ENCODE data around the gene CAMKK2. TPM values are rescaled to one million over a fixed set of nuclear protein-coding genes. Genes with fewer than 3 reads are reported as not detected.
"Not testable (repeated sequence)": the region's sequence is repeated elsewhere in the genome, so short reads cannot be mapped to it uniquely, and the experiment has no call there.

CAMKK2 gene
- polyA plus RNA-seq, 12 donors, result 18.1 to 34.1 (median 22.6) TPM; not detected in 1

DNA sequence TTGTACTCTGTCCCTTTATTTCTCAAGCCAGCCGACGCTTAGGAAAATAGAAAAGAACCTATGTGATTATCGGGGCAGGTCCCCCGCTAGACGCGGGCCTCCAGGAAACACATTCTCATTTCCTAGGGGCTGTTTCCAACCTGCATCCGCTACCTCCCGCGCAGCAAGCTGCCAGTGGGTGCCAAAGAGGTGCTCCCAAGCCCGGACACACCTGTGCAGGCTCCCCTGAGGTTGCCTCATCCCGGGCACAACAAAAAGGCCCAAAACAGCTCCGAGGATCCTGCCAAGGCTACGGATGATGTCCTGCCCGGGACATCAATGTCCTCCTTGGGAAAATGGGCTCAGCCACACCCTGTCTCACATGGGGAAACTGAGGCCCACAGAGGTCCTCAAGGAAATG is 15.4 kb downstream of the CAMKK2 start:
- DNase-seq, result not testable (repeated sequence)

DNA sequence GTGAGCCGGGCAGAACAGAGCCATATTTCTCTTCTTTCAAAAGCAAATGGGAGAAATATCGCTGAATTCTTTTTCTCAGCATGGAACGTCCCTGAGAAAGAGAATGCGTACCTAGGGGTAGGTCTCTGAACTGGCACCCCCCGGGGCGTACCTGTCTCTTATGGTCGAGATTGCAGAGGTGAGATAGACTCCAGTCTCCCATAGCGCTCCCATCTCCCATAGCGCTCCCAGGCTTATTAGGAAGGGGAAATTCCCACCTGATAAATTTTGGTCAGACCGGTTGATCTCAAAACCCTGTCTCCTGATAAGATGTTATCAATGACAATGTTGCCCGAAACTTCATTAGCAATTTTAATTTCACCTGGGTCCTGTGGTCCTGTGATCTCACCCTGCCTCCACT is 16.0 kb downstream of the CAMKK2 start:
- DNase-seq, result not testable (repeated sequence)

DNA sequence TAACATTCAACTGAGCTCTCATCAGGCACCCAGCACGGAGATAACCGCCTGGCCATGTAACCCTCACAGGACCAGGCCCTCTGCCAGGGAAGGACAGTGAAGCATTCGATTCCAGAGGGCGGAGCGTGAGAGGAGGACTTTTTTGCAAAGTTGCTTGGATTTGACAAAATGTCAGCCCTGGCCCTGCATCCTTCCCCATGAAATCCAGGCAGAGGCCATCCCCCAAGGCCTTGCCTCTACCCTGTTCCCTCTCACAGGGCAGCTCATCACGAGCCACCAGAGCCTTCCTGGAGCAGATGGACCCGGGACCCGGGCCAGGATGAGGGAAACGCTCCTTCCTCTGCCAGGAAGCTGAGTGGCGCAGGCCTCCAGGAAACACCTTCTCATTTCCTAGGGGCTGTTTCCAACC is 17.0 kb downstream of the CAMKK2 start:
- DNase-seq, result no peak

DNA sequence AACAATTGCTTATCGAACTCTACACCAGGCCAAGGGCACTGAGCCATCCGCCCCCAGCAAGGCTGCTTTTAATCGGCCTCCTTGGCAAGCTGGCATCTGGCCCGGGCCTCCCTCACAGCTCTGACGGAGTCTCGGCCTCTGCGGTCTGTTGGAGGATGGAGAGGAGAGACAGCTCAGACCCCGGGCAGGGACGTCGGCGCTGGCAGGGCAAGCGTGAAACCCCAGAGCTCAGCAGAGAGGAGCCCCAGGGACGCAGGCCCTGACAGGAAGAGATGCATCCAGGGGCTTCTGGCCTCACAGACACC is 17.5 kb downstream of the CAMKK2 start:
- no peak for DNase-seq

DNA sequence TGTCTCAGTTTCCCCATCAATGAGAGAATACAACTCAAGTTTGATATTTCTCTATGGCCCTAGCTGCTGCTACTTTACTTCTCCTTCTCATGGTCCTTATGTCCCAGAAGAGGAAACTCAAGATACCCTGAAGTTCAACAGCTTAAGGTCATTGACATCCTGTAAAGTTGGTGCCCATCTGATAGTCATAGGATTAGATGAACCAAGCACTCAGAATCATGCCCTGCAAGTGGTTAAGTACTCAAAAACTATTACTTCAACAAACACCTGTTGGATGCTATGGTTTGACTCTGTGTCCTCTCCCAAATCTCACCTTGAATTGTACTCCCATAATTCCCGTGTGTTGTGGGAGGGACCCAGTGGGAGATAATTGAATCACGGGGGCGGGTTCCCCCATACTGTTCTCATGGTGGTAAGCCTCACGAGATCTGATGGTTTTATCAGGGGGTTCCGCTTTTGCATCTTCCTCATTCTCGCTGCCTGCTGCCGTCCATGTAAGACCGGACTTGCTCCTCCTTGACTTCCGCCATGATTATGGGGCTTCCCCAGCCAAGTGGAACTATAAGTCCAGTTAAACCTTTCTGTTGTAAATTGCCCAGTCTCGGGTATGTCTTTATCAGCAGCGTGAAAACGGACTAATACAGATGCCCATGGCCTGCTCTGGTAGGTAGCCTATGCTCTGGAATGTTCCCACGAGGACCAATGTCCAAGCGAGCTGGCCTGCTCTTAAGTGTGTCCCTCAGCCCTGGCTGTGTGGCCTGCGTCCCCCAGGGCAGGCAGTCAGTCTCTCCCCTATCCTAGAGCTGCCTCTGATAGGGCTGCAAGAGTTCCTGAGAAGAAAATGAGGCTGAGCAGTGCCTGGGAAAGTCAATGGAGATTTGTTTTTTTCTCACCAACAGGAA is 18.1 kb downstream of the CAMKK2 start:
- no peak for DNase-seq

DNA sequence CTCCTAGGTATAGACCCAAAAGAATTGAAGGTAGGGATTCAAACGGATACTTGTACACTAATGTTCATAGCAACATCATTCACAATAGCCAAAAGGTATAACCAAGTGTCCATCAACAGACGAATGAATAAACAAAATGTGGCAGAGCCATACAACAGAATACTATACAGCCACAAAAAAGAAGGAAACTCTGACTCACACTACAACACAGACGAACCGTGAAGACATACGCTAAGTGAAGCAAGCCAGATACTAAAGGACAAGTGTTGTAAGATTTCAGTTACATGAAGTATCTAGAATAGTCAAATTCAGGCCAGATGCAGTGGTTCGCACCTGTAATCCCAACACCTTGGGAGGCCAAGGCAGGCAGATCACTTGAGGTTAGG is 19.1 kb downstream of the CAMKK2 start:
- no peak for DNase-seq

DNA sequence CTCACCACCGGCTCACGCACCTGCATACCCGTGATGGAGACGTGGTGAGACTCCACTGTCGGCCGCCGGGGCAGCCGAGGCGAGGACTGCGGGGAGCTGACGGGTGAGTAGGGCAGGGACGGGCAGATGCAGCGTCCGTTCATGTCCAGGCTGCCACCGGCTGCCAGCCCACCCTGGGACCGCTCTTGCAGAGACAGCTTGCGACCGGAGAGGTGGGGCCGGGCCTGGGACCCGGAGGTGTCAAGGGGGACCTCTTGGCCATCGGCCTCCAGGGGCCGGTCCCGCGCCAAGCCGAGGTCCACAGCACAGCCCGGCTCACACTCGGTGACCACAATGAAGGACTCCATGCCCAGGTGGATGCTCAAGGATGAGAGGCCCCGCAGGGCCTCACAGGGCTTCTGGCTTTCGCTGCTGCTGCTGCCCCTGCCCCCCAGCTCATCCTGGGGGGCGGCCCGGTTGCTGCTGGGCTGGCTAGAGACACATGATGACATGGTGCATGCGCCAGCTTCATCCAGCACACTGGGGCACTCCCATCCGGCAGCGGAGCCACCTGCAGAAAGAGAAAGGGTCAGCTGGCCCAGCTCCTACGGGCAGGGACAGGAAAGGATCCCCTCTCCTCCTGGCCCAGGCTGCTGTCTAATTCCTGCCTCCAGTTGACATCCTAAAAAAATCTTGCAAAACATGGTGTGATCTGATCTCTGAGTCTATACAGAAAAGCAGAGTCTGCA is 22.3 kb downstream of the CAMKK2 start:
- DNase-seq, result no peak

DNA sequence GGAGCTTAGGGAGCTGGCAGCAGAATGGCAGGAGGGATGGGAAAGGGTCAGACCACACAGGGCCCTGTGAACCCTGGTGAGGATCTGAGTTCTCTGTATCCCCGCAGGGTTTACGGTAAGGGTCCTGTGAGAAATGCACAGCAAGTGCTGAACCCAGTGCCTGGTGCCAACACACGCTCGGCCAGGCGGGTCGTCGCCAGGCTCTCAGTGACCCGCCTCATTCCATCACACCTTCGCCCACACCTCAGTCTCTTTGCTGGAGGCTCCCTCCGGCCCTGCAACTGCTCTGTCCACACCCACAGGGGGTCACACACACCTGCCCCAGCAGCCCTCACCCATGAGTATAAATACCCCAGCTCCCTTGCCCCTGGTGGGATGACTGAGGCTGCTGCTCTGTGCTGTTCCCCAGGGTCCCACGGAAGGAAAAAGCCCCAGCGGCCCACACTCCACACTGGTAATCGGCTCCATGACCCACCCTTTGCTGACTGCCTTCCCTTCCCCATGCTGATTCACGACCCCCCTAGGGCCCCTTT is 23.1 kb downstream of the CAMKK2 start:
- no peak for DNase-seq

DNA sequence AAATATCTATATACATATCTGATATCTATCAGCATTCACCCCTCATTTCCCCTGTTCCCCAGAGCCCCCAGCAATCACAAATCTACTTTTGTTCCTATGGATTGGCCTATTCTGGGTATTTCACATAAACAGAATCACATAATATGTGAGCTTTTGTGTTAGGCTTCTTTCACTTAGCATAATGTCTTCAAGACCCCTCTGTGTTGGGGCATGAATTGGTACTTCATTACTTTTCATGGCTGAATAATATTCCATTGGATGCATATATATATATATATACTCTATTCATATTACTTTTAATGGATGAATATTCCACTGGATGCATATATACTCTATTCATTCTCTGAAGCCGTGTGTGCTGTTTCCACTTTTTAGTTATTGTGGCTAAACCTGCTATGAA is 28.7 kb downstream of the CAMKK2 start:
- DNase-seq, result no peak

DNA sequence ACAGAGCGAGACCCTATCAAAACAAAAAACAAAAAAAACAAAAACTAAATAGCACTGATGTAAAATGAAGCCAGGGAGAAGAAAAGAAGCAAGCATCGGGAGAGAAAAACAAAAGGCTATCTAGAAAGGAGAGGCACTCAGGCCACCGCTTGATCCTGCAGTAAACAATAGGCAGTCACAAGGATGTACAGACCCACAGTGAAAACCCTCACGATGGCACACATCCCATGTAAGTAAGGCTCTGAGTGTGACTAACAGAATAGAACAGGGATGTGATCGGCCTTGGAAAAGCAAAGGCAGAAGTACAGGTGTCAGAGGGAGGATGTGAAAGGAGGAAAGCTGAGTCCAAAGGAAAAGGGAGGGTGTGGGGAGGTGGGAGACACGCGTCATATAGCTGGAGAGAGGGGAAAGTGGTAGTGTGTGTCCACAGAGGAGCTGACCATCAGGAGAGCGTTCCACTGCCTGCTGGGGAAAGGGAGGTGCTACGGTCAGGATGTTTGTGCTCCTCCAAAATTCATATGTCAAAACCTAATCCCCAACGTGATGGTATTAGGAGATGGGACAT is 31.5 kb downstream of the CAMKK2 start:
- DNase-seq, result no peak

DNA sequence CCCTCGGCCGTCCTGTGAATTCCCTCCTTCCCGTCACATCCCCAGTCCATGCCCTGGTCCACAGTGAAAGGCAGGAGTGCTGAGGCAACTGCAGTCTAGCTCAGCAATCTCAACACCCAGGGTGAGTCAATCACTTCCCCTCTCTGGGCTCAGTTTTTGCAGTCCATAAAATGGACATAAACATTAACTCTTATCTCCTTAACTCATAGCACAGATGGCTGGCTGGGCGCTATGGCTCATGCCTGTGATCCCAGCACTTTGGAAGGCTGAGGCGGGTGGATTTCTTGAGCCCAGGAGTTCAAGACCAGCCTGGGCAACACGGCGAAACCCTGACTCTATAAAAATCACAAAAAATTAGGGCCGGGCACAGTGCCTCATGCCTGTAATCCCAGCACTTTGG is 32.4 kb downstream of the CAMKK2 start:
- DNase-seq, result no peak

DNA sequence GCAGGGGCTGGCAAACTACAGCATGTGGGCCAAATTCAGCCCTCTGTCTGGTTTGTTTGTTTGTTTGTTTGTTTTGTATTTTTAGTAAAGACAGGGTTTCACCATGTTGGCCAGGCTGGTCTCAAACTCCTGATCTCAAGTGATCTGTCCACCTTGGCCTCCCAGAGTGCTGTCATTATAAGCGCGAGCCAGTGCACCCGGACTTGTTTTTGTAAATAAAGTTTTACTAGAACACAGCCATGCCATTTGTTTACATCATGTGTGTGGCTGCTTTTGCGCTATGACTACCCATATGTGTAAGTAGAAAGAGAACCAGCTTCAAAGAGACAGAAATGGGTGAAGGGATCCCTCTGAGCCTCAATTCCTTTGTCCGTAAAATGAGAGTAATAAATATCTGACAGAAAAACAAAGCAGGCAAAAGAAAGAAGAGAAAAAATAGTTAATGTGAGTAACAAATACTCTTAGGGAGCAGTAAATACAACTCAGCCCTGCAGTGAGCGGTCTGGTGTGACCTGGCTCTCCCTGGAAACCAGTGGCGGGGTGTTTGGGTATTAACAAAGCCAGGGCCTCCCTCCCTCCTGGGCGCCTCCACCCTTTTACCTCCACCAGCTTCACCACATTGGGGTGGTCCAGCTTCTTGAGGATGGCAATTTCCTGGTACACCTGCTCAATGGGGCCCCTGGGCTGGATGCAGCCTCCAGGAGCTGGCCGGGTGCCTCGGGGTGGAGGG is 33.1 kb downstream of the CAMKK2 start:
- no peak for DNase-seq

DNA sequence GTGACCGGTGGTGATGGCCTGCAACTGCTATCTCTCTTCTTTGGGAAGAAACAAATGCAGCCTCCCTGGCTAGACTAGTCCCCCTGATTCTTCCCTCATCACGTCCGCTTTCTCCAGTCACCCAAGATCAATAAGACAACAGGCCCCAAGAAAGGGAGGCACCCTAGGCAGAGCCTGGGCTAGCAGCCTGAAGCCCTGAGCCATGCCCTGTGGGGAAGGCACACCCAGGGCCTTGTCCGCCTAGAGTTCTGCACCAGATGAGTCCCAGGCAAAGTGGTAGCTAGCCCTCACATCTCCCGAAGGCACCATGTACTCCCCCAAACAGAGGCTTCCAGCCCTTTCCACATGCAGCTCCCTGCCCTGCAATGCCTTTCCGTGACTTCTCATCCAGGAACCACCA is 35.1 kb downstream of the CAMKK2 start:
- no peak for DNase-seq

DNA sequence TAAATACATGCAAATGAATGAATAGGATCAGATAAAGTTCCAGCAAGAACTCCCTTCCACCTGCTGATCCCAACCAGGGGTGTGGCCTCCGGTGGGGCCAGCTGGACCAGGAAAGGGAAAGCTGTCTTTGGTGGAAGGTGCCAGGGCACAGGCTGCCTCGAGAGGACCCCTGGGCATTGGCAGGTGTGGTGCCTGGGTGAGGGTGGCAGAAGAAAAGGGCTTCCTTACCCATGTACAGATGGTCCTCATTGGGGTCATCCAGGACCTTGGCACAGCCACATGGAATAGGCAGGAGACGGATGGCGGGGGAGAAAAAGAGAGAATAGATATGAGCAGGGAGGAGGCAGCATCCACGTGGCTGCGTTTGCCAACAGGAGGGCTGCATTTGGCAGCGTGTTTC is 36.4 kb downstream of the CAMKK2 start:
- DNase-seq, result no peak

DNA sequence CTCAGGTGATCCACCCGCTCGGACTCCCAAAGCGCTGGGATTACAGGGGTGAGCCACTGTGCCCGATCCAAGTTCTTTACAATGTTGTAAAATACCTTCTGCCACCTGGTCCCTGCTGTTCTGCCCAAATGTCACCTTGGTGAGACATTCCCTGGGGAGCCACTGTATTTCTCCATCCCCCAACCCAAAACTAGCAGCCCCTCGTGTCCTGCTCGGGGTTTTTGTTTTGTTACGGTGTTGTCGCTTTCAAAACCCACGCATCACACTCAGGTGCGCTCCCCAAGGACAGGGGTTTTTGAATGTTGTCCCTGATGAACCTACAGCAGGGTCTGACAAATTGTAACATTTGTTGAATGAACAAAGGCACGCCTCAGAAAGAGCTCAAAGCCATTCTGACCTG is 37.4 kb downstream of the CAMKK2 start:
- no peak for DNase-seq

DNA sequence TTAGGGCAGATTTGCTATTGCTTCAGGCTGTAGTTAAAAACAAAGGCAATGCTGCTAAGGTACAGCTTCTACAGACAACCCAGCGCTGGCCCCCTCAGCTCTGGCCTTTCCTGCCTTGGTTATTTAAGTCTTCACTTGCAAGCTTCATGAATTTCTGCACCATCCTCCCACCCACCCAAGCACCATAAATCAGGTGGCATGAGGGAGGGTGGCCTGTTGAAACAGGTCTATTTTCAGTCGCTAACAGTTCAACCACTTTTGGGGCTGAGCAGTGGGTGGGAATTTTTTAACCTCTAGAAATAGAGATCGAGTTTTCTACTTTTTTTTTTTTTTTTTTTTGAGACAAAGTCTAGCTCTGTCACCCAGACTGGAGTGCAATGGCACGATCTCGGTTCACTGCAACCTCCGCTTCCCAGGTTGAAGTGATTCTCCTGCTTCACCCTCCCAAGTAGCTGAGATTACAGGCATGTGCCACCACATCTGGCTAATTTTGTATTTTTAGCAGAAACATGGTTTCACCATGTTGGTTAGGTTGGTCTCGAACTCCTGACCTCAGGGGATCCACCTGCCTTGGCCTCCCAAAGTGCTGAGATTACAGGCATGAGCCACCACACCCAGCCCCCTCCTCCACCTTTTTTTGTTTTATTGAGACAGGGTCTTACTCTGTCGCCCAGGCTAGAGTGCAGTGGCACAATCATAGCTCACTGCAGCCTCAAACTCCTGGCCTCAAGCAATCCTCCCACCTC is 38.6 kb downstream of the CAMKK2 start:
- DNase-seq, result not testable (repeated sequence)

DNA sequence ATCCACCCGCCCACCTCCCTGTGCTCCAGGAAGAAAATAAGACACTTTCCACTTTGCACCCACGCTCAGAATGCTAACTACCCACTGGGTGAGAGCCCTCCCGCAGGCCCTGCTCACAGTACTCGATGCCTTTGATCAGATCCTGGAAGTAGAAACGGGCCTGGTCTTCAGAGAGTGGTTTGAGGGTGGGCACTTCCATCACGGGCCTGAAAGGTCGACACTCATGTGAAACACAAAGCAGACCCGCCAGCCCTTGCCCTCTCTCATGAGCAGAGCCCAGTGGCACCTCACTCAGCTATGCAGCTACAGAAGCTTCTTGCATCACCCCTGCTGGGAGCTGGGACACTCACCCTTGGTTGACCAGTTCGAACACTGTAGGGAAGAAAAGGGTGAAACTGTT is 41.1 kb downstream of the CAMKK2 start:
- no peak for DNase-seq

DNA sequence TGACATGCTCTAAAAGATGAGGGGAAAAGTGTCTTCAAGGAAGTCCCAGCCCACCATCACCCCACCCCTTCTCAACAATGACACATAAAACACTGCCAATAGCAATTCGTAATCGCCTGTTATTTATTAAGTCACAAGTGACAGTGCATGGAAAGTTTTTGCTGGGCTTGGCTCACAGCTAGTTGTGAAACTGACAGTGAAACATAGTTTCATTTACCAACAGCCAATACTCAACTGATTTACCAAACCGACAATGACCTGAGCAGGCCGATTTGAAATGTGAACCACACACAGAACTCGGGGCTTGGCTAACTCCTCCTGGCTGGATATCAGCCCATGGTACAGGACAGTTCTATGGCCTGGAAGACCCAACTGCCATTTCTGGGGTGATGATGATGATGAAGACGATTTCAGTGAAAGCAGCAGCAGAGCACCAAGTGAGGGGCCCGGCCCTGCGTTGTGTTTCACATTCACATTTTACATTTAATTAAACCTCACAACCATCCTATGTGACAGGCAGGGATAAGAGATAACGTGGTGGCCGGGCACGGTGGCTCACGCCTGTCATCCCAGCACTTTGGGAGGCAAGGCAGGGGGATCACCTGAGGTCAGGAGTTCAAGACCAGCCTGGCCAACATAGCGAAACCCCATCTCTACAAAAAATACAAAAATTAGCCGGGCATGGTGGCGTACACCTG is 42.7 kb downstream of the CAMKK2 start:
- DNase-seq, result no peak

DNA sequence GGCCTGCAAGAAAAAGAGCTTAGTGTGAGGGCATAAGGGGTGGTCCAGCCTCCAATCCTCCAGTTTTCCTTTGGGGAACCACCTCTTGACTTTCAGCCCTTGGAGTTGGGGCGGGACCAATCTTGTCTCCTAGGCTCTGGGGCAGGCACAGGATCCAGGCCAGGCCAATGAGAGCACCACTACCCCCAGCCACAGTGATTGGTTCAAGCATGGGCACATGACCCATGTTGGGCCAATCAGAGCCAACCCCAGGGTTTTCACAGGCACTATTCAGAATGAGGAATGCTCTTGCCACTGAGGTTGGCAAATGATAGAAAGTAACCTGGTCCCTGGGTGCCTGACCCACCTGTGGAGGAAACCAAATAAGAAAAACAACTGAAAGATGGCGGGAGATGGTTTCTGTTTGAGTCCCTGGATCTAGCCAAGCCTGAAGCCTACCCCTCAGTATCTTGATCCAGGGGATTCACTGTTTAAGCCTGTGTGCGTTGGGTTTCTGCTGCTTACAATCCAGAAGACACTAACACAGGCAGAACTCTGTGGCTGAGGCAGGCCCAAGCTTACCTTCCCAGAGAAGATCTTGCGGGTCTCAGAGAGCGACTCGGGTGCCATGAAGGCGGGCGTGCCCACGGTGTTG is 43.7 kb downstream of the CAMKK2 start:
- no peak for DNase-seq

DNA sequence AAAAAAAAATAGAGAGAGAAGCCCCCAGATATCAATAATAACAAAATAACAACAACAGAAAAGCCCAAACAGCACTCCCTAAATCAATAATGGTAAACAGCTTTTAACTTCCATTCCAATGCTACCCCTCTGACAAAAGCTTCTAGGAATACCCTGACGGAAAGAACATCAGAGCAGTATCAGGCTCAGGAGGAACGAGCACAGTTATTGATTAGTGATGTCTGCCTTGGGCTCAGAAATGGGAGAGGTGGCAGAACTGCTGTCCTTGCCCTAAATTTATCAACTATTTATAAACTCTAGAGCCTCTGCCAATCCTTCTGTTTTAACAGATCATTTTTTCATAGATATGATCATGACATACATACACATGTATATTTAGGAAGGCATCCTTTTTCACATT is 44.7 kb downstream of the CAMKK2 start:
- DNase-seq, result no peak
